Measurements from ENCODE around the gene FXYD3. TPM values are rescaled to one million over a fixed set of nuclear protein-coding genes. Genes with fewer than 3 reads are reported as not detected.

Gene FXYD3
- total RNA-seq, 1 experiment from 2014 or later = 36.7 TPM

GRCh38 chr19:35167251-35168119 is 51.9 kb downstream of the FXYD3 start:
- Mint-ChIP-seq H3K27me3 (ENCODE audit: insufficient read depth, unreplicated experiment) (no peaks in the 10 kb centered on the region), H3K36me3 (ENCODE audit: insufficient read depth, unreplicated experiment) (peaks cover 6% of the 10 kb centered on the region), H3K27ac (ENCODE audit: unreplicated experiment) (no peak overlapping the region), H3K9me3 (ENCODE audit: unreplicated experiment) (peaks cover 24% of the 10 kb centered on the region), H3K4me1 (ENCODE audit: low read depth, unreplicated experiment) (no peaks in the 10 kb centered on the region), H3K4me3 (ENCODE audit: unreplicated experiment) (no peak overlapping the region)
- H3K4me3 ChIP-seq (ENCODE audit: low read depth, low read length) = no peak overlapping the region
- ChIA-PET CTCF (no interaction called here), POLR2A (no interaction called here)
- no peaks in the 10 kb centered on the region for H3K4me1 ChIP-seq
- no peak for DNase-seq
- no peaks in the 10 kb centered on the region for H3K27me3 ChIP-seq (replicated peaks; ENCODE audit: control insufficient read depth, insufficient read depth, low read length)
- H3K9me3 ChIP-seq = peaks cover 29% of the 10 kb centered on the region
- no TSS peak for BruUV-seq (replicated peaks)
- TF ChIP-seq CTCF (IDR thresholded peaks at IDR 0.05; ENCODE audit: insufficient read depth in 1 of 2, low read depth in 1 of 2, low read length in 1 of 2, severe bottlenecking in 1 of 2, unreplicated experiment in 1 of 2) = no peak
- no peaks in the 10 kb centered on the region for H3K36me3 ChIP-seq (ENCODE audit: control insufficient read depth, insufficient read depth, low read length)
- intact Hi-C loops (cut with micrococcal nuclease; ENCODE audit: unreplicated experiment) = no loop called here

- CTCF ChIA-PET = interaction anchor here (0.7 kb wide), 1 partner anchor 101 kb away, joined by 3 read pairs; no protein-coding TSS in a partner anchor
- peaks cover 6% of the 10 kb centered on the region for H3K36me3 Mint-ChIP-seq (ENCODE audit: insufficient read depth, unreplicated experiment)
- Histone ChIP-seq H3K4me1 (peaks cover 4% of the 10 kb centered on the region; the same call in 1 of the 2 replicates), H3K4me3 (ENCODE audit: low read depth, low read length) (no peak overlapping the region), H3K36me3 (ENCODE audit: control insufficient read depth, insufficient read depth, low read length) (no peaks in the 10 kb centered on the region), H3K27me3 (replicated peaks; ENCODE audit: control insufficient read depth, insufficient read depth, low read length) (no peaks in the 10 kb centered on the region), H3K9me3 (peaks cover 29% of the 10 kb centered on the region)
- no peaks in the 10 kb centered on the region for H3K4me1 Mint-ChIP-seq (ENCODE audit: low read depth, unreplicated experiment)
- intact Hi-C loops (cut with micrococcal nuclease; ENCODE audit: unreplicated experiment) = no loop called here
- H3K27me3 Mint-ChIP-seq (ENCODE audit: insufficient read depth, unreplicated experiment) = no peaks in the 10 kb centered on the region
- DNase-seq = no peak
- H3K9me3 Mint-ChIP-seq (ENCODE audit: unreplicated experiment) = peaks cover 24% of the 10 kb centered on the region
- POLR2A ChIA-PET = no interaction called here
- BruUV-seq (replicated peaks) = no TSS peak
- TF ChIP-seq CTCF (IDR thresholded peaks at IDR 0.05; ENCODE audit: insufficient read depth in 1 of 2, low read depth in 1 of 2, low read length in 1 of 2, severe bottlenecking in 1 of 2, unreplicated experiment in 1 of 2) = no peak
- H3K27ac Mint-ChIP-seq (ENCODE audit: unreplicated experiment) = no peak overlapping the region
- no peak overlapping the region for H3K4me3 Mint-ChIP-seq (ENCODE audit: unreplicated experiment)
Observed at GRCh38 chr19:35168196-35168595, 52.6 kb downstream of the FXYD3 start.

DNA sequence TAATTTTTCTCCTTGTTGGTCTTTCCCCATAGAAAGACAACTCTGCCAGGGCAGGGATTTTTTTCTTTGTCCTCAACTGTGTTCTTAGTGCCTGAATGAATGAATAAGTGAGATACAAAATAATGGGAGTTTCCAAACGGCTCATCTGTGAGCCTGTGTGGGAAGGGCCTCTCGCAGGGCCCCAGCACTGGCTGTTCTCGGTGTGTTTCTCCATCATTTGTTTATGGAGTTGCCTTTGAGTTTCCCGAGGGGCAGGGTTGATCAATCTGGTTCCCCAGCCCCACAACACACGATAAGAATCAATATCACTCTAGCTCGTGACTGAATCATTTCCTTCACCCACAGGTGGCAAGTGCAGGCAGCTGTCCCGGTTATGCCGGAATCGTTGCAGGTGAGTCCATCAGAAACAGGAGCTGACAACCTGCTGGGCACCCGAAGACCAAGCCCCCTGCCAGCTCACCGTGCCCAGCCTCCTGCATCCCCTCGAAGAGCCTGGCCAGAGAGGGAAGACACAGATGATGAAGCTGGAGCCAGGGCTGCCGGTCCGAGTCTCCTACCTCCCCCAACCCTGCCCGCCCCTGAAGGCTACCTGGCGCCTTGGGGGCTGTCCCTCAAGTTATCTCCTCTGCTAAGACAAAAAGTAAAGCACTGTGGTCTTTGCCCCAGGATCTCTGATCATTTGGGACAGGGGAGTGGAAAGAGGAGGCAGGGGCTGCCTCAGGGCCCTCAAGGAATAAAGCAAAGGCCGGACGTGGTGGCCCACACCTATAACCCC is 53.8 kb downstream of the FXYD3 start:
- Histone ChIP-seq H3K4me3 (ENCODE audit: low read depth, low read length) (no peak overlapping the region), H3K4me1 (peaks cover 6% of the 10 kb centered on the region; the same call in 1 of the 2 replicates), H3K36me3 (ENCODE audit: control insufficient read depth, insufficient read depth, low read length) (no peaks in the 10 kb centered on the region), H3K9me3 (peaks cover 25% of the 10 kb centered on the region; the same call in 1 of the 2 replicates), H3K27me3 (replicated peaks; ENCODE audit: control insufficient read depth, insufficient read depth, low read length) (no peaks in the 10 kb centered on the region)
- no peak for TF ChIP-seq CTCF (IDR thresholded peaks at IDR 0.05; ENCODE audit: insufficient read depth in 1 of 2, low read depth in 1 of 2, low read length in 1 of 2, severe bottlenecking in 1 of 2, unreplicated experiment in 1 of 2)
- BruUV-seq (replicated peaks) = no TSS peak
- ChIA-PET POLR2A (no interaction called here), CTCF (no interaction called here)
- Mint-ChIP-seq H3K27me3 (ENCODE audit: insufficient read depth, unreplicated experiment) (no peaks in the 10 kb centered on the region), H3K36me3 (ENCODE audit: insufficient read depth, unreplicated experiment) (peaks cover 6% of the 10 kb centered on the region), H3K4me1 (ENCODE audit: low read depth, unreplicated experiment) (no peaks in the 10 kb centered on the region), H3K9me3 (ENCODE audit: unreplicated experiment) (peaks cover 33% of the 10 kb centered on the region), H3K4me3 (ENCODE audit: unreplicated experiment) (no peak overlapping the region), H3K27ac (ENCODE audit: unreplicated experiment) (no peak overlapping the region)
- DNase-seq = no peak
- intact Hi-C loops (cut with micrococcal nuclease; ENCODE audit: unreplicated experiment) = no loop called here
